PC-3 (cell line): ENCODE data around the gene OR5K4.

Source experiments
- CTCF ChIP-seq: fragments of 300-600 bp; sonication (generic); conservative IDR thresholded peaks from 2 replicates; pipeline ENCODE4 v1.5.1; 2017; ENCODE audit warnings: antibody characterized with exemption, low read depth, mild to moderate bottlenecking, low read length
- EZH2 ChIP-seq: fragments of 300-600 bp; sonication (generic); IDR thresholded peaks from one replicate; pipeline ENCODE4 v1.6.1; 2017; ENCODE audit warnings: antibody characterized with exemption, mild to moderate bottlenecking, low read length; ENCODE audit not compliant: unreplicated experiment
- EZH2phosphoT487 ChIP-seq: fragments of 300-600 bp; sonication (generic); IDR thresholded peaks from 2 replicates; pipeline ENCODE4 v1.6.1; 2018; ENCODE audit warnings: mild to moderate bottlenecking, antibody characterized with exemption, low read length, borderline replicate concordance

- TF ChIP-seq EZH2phosphoT487 (no peak), CTCF (no peak), EZH2 (no peak)
These were observed 31.6 kb upstream of the OR5K4 start for GRCh38 chr3:98322101-98322500.
